ENCODE measurements around the gene PHF14.
"Not testable (repeated sequence)": the region's sequence is repeated elsewhere in the genome, so short reads cannot be mapped to it uniquely, and the experiment has no call there.

Gene PHF14

DNA sequence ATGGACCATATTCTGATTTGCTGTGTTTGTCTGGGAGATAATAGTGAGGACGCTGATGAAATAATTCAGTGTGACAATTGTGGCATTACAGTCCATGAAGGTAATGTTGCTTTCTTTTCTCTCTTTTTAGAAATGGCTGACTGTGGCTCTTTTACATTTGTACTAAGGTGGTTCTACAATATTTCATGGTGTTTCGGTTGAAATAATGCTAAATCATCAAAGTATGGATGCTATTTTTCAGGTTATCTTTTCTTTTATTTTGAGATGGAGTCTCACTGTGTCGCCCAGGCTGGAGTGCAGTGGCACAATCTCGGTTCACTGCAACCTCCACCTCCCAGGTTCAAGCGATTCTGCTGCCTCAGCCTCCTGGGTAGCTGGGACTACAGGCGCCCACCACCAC is 17.1 kb downstream of the PHF14 start:
- DNase-seq: not testable (repeated sequence)

DNA sequence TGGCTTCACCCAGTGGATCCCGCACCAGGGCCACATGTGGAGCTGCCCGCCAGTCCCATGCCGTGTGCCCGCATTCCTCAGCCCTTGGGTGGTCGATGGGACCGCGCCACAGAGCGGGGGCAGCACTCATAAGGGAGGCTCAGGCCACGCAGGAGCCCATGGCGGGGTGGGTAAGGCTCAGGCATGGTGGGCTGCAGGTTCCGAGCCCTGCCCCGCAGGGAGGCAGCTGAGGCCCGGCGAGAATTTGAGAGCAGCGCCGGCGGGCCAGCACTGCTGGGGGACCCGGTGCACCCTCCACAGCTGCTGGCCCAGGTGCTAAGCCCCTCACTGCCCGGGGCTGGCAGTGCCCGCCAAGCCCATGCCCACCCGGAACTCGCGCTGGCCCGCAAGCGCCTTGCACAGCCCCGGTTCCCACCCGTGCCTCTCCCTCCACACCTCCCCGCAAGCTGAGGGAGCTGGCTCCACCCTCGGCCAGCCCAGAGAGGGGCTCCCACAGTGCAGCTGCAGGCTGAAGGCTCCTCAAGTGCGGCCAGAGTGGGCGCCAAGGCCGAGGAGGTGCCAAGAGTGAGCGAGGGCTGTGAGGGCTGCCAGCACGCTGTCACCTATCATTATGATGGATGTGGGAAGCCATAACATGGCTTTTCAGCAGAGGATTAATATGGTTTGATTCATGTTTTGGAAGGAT is 22.0 kb downstream of the PHF14 start:
- DNase-seq: not testable (repeated sequence)

DNA sequence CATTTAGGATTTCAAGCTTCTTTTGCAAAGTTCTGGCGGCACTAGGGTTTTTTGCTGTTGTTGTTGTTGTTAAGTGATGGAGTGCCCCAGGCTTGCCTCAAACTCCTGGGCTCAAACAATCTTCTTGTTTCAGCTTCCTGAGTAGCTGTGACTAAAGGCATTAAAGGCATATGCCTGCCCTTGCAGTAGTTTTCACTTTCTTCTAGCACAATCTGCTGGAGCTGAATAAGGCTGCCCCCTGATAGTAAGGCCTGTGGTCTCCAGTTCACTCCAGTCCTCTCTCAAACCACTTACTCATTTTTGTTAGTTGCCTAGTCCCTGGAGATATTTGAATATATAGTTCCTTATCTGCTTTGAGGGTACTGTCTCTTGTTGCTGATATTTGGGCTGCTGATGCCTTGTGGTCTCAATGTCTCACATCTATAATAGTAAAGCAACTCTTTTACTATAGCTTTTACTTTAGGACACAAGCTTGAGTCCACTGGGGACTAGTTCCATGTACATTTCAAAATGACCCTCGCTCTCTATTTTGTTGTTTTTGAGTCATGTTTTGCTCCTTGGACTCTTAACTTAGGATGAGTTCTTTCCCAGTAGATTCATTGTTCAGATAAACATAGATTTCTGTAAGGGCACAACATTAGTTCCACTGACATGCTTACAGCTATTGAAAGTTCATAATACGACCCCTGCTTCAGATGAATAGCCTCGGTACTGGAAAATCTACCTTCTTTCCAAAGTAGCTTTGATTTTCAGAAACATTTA is 25.5 kb downstream of the PHF14 start:
- no peak for DNase-seq

DNA sequence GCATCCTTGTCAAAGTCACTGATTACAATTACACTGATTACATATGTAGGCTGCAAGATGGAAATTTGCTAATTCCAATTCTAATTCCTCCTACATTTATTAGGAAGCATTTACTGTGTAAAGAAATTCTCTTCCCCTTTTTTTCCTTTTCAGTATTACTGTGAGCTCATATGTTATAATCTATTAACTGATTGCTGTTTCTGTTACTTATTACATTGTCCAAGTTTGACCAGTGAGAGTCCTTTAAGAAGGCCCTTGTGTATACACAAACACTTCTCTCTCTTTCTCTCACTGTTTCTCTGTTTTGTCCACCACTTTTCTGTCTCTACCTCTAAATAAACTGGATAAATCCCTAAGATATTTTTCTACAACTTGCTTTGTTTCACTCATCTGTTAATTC is 31.5 kb downstream of the PHF14 start:
- DNase-seq: no peak

DNA sequence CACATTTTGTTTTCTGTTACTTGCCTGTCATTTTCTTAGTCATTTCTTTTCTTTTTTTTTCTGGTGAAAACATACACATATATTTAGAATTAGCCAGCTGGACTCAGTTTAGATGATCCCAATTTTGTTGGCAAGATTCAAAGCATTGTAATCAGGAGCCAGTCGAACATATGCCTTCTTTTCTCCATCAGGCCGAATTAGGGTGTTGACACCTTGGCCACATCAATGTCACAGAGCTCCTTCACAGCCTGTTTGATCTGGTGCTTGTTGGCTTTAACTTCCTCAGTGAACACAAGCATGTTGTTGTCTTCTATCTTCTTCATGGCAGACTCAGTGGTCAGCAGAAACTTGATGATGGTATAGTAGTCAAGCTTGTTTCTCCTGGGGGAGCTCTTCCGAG is 32.6 kb downstream of the PHF14 start:
- DNase-seq: no peak

DNA sequence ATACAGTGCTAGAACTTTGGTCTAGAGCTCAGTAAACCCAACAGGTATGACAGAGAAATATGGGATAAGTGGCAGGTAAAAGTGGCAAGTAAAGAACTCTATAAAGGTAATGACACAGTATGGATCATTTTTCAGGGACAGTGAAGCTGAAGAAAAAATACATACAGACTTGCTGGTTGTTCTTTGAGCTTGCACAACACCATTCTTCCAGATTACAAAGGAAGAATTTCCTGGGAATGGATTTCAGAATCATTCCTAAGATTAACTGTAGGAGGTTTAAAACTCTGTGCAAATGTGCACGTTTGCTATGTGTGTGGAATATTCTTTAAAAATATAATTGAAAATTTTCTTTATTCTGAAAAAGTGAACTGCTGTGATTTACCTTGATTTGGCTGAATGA is 36.0 kb downstream of the PHF14 start:
- no peak for DNase-seq

DNA sequence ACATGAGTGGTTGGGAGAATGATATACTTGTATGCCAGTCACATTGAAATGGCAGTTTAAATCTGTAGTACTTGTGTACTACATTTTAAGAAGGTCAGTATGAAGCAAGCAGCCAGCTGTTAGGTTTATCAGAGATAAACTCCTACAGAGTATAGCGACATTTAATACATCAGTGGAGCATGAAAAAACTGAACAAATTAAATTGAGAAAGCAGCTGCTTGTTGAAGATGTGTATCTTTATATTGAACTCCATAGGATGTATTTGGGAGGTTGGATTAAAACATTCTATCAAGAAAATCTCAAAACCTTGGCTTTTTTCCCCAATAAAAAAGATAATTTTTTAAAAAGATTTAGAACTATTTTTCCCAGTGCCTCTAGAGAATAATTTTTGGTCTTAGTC is 47.8 kb downstream of the PHF14 start:
- no peak for DNase-seq

DNA sequence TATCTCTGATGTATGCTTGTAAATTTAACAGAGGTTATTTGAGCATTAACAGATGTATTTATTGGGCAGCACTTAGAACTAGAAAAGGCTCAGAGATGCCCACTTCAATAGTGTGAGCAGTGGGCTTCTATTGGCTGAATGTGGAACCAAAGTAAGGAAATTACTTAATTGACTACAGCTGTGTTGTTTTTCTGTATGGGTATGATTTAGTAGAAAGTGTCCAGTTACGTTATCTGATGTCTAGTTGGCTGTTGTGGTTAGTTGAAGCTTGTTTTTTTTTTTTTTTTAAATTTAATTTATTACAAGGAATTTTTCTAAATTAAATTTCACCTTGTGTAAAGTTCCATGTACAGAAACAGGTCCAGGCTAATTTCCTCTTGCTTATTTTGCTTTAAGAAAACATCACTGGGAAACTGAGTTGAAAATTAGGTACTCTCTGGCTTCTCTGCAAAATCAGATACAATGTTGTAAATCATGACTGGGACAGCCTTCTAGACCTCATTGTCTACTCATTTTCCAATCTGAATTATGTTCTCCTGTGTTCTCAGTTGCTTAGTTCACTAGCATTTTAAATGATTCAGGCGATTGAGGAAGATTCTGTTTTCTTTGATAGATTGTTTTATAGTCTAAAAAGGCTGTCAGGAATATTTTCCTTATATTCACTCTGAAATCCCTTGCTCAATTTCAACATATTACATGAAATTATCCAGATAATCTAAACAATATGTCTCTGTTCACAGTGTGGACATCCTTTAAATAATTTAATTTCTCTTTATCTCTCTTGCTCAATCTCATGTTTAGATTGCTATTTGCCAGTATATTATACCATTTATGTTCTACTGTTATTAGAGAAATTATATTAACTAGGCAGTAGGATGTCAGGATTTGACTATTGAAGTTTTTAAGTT is 53.0 kb downstream of the PHF14 start:
- no peak for DNase-seq

DNA sequence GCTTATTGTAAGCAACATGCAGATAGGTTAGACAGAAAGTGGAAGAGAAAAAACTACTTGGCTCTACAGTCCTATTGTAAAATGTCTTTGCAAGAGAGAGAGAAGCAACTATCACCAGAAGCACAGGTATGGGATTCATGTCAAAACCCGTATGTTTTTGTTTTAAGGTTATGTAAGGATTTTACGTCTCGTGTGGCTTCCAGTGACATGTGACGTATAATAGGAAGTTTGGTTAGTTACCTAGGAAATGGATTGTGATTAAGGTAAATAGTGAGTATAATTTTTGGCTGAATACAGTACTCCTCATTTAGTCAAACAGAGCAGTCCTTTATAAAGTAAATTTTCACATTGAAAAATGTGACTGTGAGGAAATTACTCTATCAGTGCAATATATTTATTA is 62.0 kb downstream of the PHF14 start:
- DNase-seq: no peak

DNA sequence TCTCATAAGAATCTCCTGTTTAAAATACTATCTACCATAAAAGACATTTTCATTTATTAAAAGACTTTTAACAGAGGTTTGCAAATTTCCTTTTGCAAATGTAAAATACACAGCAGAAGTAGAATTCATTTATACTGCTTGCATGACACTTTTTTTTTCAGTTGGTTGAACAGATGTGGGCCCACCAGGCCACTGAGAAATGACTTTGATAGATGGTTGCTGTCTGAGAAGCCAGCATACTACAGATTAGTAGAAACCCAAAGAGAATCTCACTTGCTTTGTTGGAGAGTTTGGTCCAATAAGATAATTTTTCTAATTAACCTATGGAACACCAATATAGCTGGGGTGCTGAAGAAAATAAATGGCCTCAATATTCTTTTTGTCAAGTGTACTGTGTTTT is 66.3 kb downstream of the PHF14 start:
- DNase-seq: no peak

DNA sequence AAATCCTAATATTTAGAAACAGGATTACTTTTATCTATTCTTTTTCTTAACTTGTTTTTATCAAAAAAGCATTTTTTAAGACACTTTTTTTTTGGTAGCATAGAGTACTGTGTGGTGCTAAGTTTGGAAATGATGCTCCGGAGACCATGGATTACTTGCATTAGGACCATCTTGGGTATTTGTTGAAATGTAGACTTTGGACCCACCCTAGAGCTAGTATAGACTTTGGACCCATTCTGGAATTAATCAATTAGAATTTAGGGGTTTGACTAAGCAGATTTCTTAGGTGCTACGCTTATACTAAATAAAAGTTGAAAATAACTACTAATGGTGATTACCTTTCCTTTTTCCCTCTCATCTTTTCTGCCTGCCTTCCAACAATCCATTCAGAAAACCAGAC is 80.4 kb downstream of the PHF14 start:
- no peak for DNase-seq

DNA sequence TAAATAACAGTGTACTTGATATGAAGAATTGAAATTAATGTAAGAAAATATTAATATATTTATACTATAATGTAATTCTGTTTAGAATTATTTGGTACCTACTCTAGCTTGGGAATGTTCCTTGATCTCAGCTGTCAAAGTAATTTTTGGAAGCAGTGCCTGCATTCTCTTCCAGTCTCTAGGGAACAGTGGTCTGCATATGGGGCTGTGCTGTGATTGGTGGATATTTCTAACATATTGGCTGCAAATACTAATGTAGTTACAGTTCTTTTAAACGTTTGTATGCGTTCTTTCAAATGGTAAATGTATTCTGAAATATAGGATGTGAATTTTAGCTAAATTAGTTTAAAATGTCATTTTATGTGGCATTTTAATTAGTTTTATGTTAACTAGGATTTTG is 87.2 kb downstream of the PHF14 start:
- no peak for DNase-seq

DNA sequence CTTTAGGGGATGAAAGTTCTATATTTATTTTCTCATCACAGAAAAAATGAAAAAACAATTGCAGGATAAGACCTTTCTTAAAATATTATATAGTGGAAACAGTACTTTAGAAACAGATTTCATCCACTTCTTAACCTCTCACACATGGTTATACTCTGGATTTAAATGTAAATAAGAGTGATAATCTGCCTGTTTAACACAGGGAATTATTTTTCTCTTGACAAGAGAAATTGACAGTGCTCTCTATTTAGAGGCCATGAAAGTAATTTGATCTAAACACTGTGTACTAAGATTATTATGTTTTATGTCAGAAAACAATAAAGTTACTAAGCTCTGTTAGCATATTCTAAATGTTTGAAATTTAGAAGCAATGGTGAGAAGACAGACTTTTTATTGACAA is 88.4 kb downstream of the PHF14 start:
- DNase-seq: no peak

DNA sequence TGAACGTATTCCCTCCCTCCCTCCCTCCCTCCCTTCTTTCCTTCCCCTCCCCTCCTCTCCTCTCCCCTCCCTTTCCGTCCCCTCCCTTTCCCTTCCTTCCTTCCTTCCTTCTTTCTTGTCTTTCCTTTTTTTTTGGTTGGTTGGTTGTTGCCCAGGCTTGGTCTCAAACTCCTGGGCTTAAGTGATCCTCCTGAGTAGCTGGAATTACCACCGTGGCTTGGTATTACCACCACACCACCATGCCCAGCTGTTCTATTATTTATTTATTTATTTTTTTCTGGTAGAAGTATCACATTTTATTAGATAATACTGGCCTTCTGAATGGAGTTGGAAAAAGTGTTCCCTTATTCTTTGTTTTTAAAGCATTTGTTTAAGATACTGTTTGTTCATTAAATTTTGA is 95.9 kb downstream of the PHF14 start:
- no peak for DNase-seq

DNA sequence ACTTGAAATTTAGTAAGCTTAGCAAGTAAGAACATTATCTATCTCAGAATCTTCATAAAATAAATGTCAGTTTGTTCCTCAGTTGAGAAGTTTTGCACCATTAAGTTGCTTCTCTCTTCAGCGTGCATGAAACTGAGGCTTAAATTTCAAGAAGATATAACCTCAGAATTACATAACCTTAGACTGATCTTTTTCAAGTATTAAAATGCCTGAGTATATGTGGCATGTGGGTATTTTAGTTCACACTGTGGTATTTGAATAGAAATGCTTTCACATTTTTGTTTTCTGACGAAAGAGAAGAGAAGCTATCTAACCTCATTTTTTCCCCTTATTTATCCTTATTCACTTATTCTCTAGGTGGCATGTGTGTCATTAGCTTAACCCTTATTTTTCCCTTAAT is 104.1 kb downstream of the PHF14 start:
- DNase-seq: no peak

DNA sequence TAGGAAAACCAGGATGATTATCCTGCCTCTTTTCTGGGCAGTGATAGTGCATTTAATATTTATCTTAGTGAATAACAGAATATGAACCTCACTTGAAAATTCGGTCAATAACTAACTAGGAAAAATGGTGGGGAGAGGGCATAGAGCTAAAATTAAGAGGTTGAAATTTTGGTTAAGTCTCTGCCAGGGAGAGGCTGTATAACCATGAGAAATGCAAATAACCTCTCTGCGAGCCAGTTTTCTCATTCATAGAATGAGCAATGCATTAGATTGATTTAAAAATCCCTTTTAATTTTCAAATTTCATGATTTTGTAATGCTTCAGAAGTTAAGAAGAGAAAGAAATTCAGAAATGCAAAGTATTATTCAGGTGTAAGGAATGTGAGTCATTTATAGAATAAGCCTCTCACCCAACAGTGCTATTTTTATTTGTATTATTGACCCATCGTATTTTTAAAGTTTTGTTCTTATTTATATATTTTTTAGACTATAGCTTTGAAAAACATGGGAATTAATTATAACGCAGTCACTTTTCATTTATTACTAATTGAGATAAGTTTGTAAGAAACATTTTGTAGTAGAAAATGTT is 104.7 kb downstream of the PHF14 start:
- no peak for DNase-seq

DNA sequence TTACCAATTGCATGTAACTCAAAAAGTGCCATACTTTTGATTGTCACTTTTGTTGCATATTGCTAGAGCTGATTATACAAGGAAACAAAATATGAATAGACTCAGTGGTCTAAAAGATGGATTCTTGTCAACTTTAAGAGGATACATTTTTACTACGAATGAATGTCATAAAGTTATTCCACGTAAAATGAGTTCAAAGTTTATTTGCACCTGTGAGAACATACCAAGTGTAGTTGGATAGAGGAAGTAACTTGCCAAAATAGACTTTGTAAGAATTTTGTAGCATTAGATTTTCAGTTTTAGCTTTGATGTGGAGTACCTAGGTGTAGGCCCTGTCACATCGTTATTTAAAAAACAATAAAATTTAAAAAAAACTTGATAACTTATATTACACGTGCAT is 106.2 kb downstream of the PHF14 start:
- no peak for DNase-seq

DNA sequence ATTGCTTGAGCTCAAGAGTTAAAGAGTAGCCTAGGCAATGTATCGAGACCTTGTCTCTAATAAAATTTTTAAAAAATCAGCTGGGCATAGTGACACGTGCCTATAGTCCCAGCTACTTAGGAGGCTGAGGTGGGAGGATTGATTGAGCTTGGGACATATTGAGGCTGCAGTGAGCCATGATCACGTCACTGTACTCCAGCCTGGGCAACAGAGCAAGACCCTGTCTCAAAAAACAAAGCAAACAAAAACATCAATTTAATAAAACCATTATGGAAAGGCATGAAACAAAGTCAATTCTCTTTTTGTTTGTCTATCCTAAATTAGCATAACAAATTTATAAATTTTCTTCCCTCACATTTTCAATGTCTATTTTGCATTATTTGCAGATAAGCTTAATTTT is 108.4 kb downstream of the PHF14 start:
- no peak for DNase-seq

DNA sequence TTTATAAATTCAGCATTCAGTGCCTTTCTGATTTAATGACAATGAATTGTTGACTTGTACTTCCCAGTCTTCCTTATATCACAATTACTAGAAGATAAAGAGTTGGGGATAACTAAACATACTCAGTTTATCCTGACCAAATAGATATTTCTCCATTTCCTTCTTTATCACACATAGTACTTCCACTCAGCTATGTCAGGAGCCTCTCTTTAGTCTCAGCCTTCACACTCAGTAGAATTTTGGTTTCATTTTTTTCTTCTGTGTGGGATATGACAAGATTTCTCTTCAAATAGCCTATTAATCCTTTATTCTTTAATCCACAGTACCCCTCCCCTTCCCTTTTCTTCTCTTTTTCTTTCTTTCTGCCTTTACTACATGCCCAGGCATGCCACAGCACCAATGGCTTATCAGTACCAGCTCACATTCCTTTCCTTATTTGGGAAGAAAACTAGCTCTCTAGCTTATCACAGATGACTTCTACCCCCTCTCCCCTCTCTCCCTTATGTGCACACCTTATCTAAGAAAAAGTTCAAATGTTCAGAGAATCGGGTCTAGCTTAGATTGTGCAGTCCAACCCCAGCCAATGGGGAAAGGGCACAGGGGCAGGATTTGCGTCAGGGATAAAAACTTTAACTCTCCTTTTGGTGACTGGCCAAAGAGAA is 109.0 kb downstream of the PHF14 start:
- DNase-seq: no peak

DNA sequence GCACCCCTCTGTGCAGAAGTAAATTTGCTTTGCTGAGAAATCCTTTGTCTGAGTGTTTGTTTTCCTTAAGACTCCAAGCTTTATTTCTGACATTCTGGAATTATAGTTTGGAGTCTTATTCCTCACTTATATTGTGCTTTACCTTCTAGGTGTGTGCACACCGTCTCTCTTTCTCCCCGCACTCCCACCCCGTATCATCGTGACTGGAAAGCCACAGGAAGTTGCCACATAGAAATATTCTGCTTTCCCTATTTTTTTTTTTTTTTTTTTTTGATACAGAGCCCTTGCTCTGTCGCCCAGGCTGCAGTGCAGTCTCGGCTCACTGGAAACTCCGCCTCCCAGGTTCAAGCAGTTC is 109.5 kb downstream of the PHF14 start:
- DNase-seq: no peak

DNA sequence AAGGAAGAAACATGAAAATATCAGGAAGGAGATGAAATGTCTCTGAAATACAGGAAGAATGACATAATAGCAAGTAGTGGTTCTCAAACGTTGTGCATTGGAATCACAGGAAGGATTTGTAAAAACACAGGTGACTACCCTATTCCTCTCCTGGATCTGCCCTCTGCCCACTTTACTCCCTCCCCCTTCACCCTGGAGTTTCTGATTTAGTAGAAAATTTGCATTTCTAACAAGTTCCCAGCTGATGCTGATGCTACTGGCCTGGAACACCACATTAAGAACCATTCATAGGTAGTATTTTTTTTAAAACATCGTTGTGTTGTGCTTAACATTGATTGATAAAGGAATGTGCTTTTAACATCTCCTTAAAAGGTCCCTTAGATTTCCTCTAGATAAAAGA is 130.9 kb downstream of the PHF14 start:
- DNase-seq: no peak

DNA sequence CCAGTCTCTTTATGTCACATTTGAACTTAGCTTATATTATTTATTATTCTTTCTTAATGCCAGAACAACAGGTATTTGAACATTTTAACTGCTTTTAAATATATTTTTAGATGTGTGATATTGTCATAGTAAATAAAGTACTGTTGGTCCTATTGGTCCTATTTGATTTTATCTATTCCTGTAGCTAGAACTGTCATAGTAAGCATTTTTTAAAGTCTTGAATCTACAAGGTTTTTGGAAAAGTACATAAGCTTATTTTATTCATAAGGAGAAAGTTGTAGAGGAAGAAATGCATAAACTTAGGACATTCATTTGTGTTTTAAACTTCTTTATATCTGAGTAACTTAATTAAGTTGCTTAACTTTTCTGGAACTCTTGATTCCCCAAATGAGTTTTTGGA is 136.0 kb downstream of the PHF14 start:
- no peak for DNase-seq

All from CD4-positive, alpha-beta T cell treated with Interleukin-6 for 4 hours (primary cell).